HEK293 (cell line): ENCODE data around the gene PACS1.

ENCODE experiments used
- ELK4 ChIP-seq: IDR thresholded peaks from 2 replicates; pipeline ENCODE4 v1.6.1; 2011; ENCODE audit warnings: mild to moderate bottlenecking, low read depth, low read length, borderline replicate concordance
- KLF1 ChIP-seq: fragments of 450-650 bp; formaldehyde crosslinking; IDR thresholded peaks from 2 replicates; pipeline ENCODE4 v1.5.1; 2016; ENCODE audit warnings: missing biosample characterization, missing genetic modification characterization
- PRDM10 ChIP-seq: fragments of 450-650 bp; formaldehyde crosslinking; IDR thresholded peaks from 2 replicates; pipeline ENCODE4 v1.5.1; 2016; ENCODE audit warnings: missing biosample characterization, missing genetic modification characterization
- REST ChIP-seq: fragments of 450-650 bp; formaldehyde crosslinking; IDR thresholded peaks from 2 replicates; pipeline ENCODE4 v1.5.1; 2016; ENCODE audit warnings: missing biosample characterization, missing genetic modification characterization
- SP7 ChIP-seq: fragments of 450-650 bp; formaldehyde crosslinking; IDR thresholded peaks from 2 replicates; pipeline ENCODE4 v1.5.1; 2016; ENCODE audit warnings: missing biosample characterization, missing genetic modification characterization
- TRIM28 ChIP-seq: IDR thresholded peaks from 2 replicates; pipeline ENCODE4 v1.6.1; 2011; ENCODE audit warnings: low read length, control low read depth, borderline replicate concordance
- ZNF16 ChIP-seq: fragments of 450-650 bp; formaldehyde crosslinking; IDR thresholded peaks from 2 replicates; pipeline ENCODE4 v1.5.1; 2016; ENCODE audit warnings: low read depth, missing biosample characterization, missing genetic modification characterization
- ZNF211 ChIP-seq: fragments of 450-650 bp; formaldehyde crosslinking; IDR thresholded peaks from 2 replicates; pipeline ENCODE4 v1.5.1; 2016; ENCODE audit warnings: low read depth, missing biosample characterization, missing genetic modification characterization
- ZNF580 ChIP-seq: fragments of 450-650 bp; formaldehyde crosslinking; IDR thresholded peaks from 2 replicates; pipeline ENCODE4 v1.5.1; 2016; ENCODE audit warnings: missing biosample characterization, missing genetic modification characterization
- TF ChIP-seq, protein P1 (sequence below): fragments of 450-650 bp; formaldehyde crosslinking; IDR thresholded peaks from 2 replicates; pipeline ENCODE4 v1.5.1; 2016; ENCODE audit warnings: missing biosample characterization, missing genetic modification characterization
- TF ChIP-seq, protein P2 (sequence below): fragments of 450-650 bp; formaldehyde crosslinking; IDR thresholded peaks from 2 replicates; pipeline ENCODE4 v1.5.1; 2016; ENCODE audit warnings: missing biosample characterization, missing genetic modification characterization, low read depth

- TF ChIP-seq, protein P1, sequence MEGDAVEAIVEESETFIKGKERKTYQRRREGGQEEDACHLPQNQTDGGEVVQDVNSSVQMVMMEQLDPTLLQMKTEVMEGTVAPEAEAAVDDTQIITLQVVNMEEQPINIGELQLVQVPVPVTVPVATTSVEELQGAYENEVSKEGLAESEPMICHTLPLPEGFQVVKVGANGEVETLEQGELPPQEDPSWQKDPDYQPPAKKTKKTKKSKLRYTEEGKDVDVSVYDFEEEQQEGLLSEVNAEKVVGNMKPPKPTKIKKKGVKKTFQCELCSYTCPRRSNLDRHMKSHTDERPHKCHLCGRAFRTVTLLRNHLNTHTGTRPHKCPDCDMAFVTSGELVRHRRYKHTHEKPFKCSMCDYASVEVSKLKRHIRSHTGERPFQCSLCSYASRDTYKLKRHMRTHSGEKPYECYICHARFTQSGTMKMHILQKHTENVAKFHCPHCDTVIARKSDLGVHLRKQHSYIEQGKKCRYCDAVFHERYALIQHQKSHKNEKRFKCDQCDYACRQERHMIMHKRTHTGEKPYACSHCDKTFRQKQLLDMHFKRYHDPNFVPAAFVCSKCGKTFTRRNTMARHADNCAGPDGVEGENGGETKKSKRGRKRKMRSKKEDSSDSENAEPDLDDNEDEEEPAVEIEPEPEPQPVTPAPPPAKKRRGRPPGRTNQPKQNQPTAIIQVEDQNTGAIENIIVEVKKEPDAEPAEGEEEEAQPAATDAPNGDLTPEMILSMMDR (tag by site-specific recombination): no peak
- no peak for TF ChIP-seq ELK4
- no peak for TF ChIP-seq PRDM10 (tag by site-specific recombination)
- TF ChIP-seq, protein P2, sequence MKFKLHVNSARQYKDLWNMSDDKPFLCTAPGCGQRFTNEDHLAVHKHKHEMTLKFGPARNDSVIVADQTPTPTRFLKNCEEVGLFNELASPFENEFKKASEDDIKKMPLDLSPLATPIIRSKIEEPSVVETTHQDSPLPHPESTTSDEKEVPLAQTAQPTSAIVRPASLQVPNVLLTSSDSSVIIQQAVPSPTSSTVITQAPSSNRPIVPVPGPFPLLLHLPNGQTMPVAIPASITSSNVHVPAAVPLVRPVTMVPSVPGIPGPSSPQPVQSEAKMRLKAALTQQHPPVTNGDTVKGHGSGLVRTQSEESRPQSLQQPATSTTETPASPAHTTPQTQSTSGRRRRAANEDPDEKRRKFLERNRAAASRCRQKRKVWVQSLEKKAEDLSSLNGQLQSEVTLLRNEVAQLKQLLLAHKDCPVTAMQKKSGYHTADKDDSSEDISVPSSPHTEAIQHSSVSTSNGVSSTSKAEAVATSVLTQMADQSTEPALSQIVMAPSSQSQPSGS (tag by site-specific recombination): no peak
- no peak for TF ChIP-seq REST (tag by site-specific recombination)
- no peak for TF ChIP-seq ZNF16
- TF ChIP-seq ZNF211: no peak
- TF ChIP-seq TRIM28: no peak
- TF ChIP-seq ZNF580: 0 out of 2 replicates have a peak, but pooled peaks have one; percentile 28
- no peak for TF ChIP-seq KLF1
- TF ChIP-seq SP7 (tag by site-specific recombination): no peak
Observed at GRCh38 chr11:66204412-66204811, 134.3 kb downstream of the PACS1 start.
